NCI-H2171 treated with DMSO at 0.1 percent for 48 hours (cell line): ENCODE results near the gene HTR3A.

Experiments
- DNase-seq: peaks from one replicate; lab custom pipeline; 2025; lab: John Stamatoyannopoulos, UW

The HTR3A gene

GRCh38 chr11:114019046-114019445 is 44.1 kb downstream of the HTR3A start:
- no peak for DNase-seq

- no peak for DNase-seq
Measured at GRCh38 chr11:114019574-114019973, 44.7 kb downstream of the HTR3A start.

- no peak for DNase-seq
Measured at GRCh38 chr11:114025329-114025907, 50.5 kb downstream of the HTR3A start.

GRCh38 chr11:114026355-114026754 is 51.4 kb downstream of the HTR3A start:
- no peak for DNase-seq

GRCh38 chr11:114027391-114027790 is 52.5 kb downstream of the HTR3A start:
- no peak for DNase-seq

- no peak for DNase-seq
Measured at GRCh38 chr11:114027926-114028325, 53.0 kb downstream of the HTR3A start.

GRCh38 chr11:114031246-114031966 is 56.5 kb downstream of the HTR3A start:
- DNase-seq = no peak

GRCh38 chr11:114031967-114032320 is 57.0 kb downstream of the HTR3A start:
- no peak for DNase-seq

- DNase-seq = no peak
Measured at GRCh38 chr11:114033066-114033465, 58.2 kb downstream of the HTR3A start.

- DNase-seq = no peak
Measured at GRCh38 chr11:114033572-114033971, 58.7 kb downstream of the HTR3A start.

- no peak for DNase-seq
Measured at GRCh38 chr11:114034956-114035355, 60.0 kb downstream of the HTR3A start.

GRCh38 chr11:114036147-114036811 is 61.4 kb downstream of the HTR3A start:
- DNase-seq = peak; percentile 9

GRCh38 chr11:114036958-114037357 is 62.0 kb downstream of the HTR3A start:
- DNase-seq = no peak

GRCh38 chr11:114039551-114039950 is 64.6 kb downstream of the HTR3A start:
- no peak for DNase-seq
